Hematopoietic multipotent progenitor cell treated with erythropoietin and hydrocortisone succinate and interleukin-3 and kit ligand, for 15 days (in vitro differentiated cells): Measurements from ENCODE around the gene ANKS6.

Experiments
- DNase-seq: peaks from one replicate; pipeline ENCODE4 v3.0.0-alpha.2; 2015; ENCODE audit warnings: low spot score

The ANKS6 gene

GRCh38 chr9:98796364-98797101 lies at the start of gene ANKS6:
Gene ANKS6, minus strand, starts transcription at chr9:98796555. Its CDS starts 64 bp downstream, at chr9:98796491.
- peak; percentile 48 for DNase-seq

GRCh38 chr9:98846081-98846480 lies 49.7 kb upstream of the ANKS6 start:
- no peak for DNase-seq

- no peak for DNase-seq
Observed at GRCh38 chr9:98842510-98842909, 46.2 kb upstream of the ANKS6 start.

- DNase-seq, result no peak
Observed at GRCh38 chr9:98839724-98840123, 43.4 kb upstream of the ANKS6 start.

GRCh38 chr9:98838868-98839565 lies 42.7 kb upstream of the ANKS6 start:
- no peak for DNase-seq

- no peak for DNase-seq
Observed at GRCh38 chr9:98838155-98838867, 42.0 kb upstream of the ANKS6 start.

GRCh38 chr9:98837516-98837915 lies 41.2 kb upstream of the ANKS6 start:
- no peak for DNase-seq

GRCh38 chr9:98836206-98836605 lies 39.9 kb upstream of the ANKS6 start:
- no peak for DNase-seq

GRCh38 chr9:98834386-98834785 lies 38.0 kb upstream of the ANKS6 start:
- DNase-seq, result no peak

GRCh38 chr9:98833090-98833956 lies 37.0 kb upstream of the ANKS6 start:
- no peak for DNase-seq

GRCh38 chr9:98832768-98833089 lies 36.4 kb upstream of the ANKS6 start:
- DNase-seq, result no peak

- no peak for DNase-seq
Observed at GRCh38 chr9:98831696-98832095, 35.3 kb upstream of the ANKS6 start.

- DNase-seq, result no peak
Observed at GRCh38 chr9:98830554-98830953, 34.2 kb upstream of the ANKS6 start.

- DNase-seq, result no peak
Observed at GRCh38 chr9:98829766-98830165, 33.4 kb upstream of the ANKS6 start.

GRCh38 chr9:98826716-98827115 lies 30.4 kb upstream of the ANKS6 start:
- DNase-seq, result no peak

GRCh38 chr9:98825414-98825813 lies 29.1 kb upstream of the ANKS6 start:
- no peak for DNase-seq

GRCh38 chr9:98823666-98824334 lies 27.4 kb upstream of the ANKS6 start:
- no peak for DNase-seq

- no peak for DNase-seq
Observed at GRCh38 chr9:98822661-98823060, 26.3 kb upstream of the ANKS6 start.

- no peak for DNase-seq
Observed at GRCh38 chr9:98821831-98822230, 25.5 kb upstream of the ANKS6 start.

GRCh38 chr9:98819231-98819630 lies 22.9 kb upstream of the ANKS6 start:
- no peak for DNase-seq

- DNase-seq, result no peak
Observed at GRCh38 chr9:98818764-98819163, 22.4 kb upstream of the ANKS6 start.
